Cardiac fibroblast (primary cell): ENCODE results near the gene NKRF.

Experiments
- DNase-seq, 2 donors: peaks; one replicate each; pipeline versions ENCODE4 v3.0.0 to v3.0.0-alpha.2; 2010; ENCODE audit warnings: low read depth in 2 of 2
- H3K4me3 ChIP-seq, 2 donors: replicated peaks in 1 of 2; 1 replicate in 1 of 2; 2 replicates in 1 of 2; pipeline ENCODE4 v1.5.1; 2011; ENCODE audit warnings: low read depth in 2 of 2, low read length in 2 of 2, mild to moderate bottlenecking in 2 of 2, moderate library complexity in 1 of 2
- TF ChIP-seq, protein P1 (sequence below): IDR thresholded peaks from one replicate; pipeline ENCODE4 v1.5.1; 2011; ENCODE audit warnings: low read depth, mild to moderate bottlenecking, low read length, inconsistent platforms

The NKRF gene

DNA sequence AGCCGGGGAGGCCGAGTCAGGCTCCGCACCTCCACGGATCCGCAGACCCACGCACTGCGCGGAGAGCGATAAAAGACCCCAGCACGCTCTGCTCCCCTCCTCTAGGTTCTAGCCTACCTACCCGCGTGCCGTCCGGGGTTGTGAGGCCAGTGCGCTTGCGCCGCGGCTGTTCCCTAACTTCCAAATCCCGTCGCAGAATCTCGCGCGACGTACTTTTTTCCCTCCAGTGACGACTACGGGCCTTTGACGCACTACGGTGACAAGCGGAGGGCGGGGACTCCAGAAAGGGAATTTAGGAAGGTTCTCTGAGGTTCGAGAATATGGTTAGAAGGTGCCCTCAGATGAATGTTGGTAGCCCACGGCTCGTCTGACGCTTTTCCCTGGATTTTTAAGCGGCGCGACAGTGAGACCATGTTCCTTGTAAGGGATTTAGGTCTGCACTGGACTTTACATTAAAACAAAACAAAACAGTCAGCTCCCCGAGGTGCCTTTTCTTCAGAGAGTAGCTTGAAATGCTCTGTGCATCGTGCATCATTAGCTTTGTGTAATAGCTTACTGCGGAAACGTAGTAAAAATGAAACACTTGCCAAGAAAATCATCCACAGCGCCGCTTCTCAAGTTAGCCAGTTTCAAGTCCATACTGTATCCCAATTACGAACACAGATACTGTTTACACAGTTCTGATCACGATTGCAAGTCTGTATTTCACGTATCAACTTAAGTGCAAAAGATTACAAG is at the start of gene NKRF:
NKRF (minus strand) TSS at position 145 of the 738 bp plus-strand sequence.
- peak within 1 kb of the TSS; percentile 87 for H3K4me3 ChIP-seq
- TF ChIP-seq, protein P1, sequence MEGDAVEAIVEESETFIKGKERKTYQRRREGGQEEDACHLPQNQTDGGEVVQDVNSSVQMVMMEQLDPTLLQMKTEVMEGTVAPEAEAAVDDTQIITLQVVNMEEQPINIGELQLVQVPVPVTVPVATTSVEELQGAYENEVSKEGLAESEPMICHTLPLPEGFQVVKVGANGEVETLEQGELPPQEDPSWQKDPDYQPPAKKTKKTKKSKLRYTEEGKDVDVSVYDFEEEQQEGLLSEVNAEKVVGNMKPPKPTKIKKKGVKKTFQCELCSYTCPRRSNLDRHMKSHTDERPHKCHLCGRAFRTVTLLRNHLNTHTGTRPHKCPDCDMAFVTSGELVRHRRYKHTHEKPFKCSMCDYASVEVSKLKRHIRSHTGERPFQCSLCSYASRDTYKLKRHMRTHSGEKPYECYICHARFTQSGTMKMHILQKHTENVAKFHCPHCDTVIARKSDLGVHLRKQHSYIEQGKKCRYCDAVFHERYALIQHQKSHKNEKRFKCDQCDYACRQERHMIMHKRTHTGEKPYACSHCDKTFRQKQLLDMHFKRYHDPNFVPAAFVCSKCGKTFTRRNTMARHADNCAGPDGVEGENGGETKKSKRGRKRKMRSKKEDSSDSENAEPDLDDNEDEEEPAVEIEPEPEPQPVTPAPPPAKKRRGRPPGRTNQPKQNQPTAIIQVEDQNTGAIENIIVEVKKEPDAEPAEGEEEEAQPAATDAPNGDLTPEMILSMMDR, result no peak
- DNase-seq, result peak; percentile 94 to 95

DNA sequence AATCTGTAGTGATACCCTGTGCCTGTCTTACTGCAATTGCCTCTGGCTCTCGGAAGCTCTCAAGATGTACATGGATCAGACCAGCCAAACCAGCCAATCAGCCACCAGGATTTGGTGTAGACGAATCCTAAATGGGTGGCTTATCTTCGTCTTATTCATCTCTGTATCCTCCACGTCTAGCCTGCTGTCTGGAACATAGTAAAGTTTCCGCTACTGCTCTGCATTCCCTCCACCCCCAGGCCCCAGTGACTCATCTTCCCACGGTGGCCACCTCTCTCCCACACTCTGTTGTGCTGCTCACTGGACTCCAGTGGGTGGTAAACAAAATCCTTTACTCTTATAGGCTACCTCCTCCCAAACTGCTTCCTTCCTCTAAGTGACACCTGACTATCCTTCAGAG is 48.9 kb upstream of the NKRF start:
- DNase-seq, result peak; percentile 89 to 96
- TF ChIP-seq, protein P1, result no peak
- no peak overlapping the region for H3K4me3 ChIP-seq

DNA sequence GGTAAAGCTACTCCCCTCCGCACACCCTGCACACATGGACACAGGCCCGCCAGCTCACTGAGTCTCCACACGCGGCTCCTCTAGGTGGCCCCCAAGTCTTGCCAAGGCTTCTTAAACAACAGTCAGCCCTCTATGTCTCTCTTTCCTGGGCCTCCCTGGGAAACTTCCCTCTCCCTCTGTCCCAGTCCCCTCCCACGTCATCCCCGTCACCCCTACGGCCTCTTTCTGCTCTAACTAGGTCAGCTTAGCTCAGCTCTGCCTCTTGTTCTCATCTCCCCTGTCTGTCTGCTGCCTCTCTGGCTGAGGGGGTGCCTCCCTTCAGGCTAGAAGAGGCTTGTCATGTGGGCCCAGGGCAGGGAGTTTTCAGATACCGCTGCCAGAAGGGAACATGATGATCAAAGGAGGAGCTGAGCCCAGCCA is 47.9 kb upstream of the NKRF start:
- DNase-seq, result peak; percentile 83 to 89
- no peak overlapping the region for H3K4me3 ChIP-seq
- TF ChIP-seq, protein P1, result peak; percentile 38

DNA sequence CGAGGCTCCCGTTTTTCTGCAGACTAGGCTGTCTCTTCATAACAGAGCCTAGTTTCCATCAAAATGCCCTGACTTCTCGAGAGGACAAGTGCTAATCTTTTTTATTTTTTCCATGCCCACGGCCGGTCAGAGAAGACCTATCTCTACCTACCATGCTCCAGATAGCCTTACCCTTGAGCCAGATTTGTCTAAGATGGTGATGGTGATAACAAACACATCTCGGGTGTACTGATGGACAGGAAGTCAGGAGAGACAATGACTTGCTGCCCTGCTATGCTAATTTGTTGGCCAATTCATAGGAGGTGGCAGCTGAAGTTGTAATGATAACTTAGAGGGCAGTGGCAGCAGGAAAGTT is 42.2 kb upstream of the NKRF start:
- no peak for DNase-seq
- H3K4me3 ChIP-seq, result no peak overlapping the region
- TF ChIP-seq, protein P1, result no peak

DNA sequence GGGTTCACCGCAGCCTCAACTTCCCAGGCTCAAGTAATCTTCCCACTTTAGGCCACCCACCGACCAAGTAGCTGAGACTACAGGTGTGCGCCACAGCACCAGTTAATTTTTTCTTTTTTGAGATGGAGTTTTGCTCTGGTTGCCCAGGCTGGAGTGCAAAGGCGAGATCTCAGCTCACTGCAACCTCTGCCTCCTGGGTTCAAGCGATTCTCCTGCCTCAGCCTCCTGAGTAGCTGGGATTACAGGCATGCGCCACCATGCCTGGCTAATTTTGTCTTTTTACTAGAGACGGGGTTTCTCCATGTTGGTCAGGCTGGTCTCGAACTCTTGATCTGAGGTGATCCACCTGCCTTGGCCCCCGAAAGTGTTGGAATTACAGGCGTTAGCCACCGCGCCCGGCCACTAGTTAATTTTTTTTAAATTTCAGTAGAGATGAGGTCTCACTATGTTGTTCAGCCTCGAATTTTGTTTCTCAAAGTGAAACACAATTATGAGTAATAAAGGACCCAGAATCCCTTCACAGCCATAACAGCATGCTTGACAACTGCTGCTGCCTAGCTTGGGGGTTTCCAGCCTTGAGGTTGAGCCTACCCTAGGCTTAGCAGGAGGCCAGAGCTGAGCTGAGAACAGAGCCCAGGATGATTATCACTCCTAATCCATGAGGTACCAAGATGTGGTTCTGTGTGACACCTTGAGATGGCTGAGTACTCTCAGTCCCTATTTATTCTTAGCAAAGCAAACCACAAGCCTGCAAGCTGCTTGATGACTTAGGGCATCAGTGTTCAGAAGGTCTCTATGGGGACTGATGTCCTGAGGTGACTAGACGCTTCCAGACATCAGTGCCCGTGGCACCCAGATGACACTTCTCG is 41.6 kb upstream of the NKRF start:
- no peak overlapping the region for H3K4me3 ChIP-seq
- no peak for DNase-seq

DNA sequence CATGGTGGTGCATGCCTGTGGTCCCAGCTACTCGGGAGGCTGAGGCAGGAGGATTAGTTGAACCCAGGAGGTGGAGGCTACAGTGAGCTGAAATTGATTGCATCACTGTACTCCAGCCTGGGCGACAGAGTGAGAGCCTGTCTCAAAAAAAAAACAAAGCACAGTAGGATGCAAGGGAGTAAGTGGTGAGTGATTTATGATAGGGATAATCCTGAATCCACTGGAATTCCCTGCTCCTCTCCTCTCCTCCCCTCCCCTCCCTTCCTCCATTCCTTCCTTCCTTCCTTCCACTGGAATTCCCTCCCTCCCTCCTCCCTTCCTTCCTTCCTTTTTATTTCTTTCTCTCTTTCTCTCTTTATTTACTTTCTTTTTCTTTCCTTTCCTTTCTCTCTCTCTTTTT is 40.9 kb upstream of the NKRF start:
- TF ChIP-seq, protein P1, result no peak
- H3K4me3 ChIP-seq, result no peak overlapping the region
- no peak for DNase-seq

More for the DNA sequence above, 41.6 kb upstream of the NKRF start:
- TF ChIP-seq, protein P1, result no peak
